Osteocyte (in vitro differentiated cells): Measurements from ENCODE around the gene CGB1. TPM values are rescaled to one million over a fixed set of nuclear protein-coding genes. Genes with fewer than 3 reads are reported as not detected.
"Not testable (repeated sequence)": the region's sequence is repeated elsewhere in the genome, so short reads cannot be mapped to it uniquely, and the experiment has no call there.

Source experiments
- DNase-seq: peaks from one replicate; pipeline ENCODE4 v3.0.0; 2021; ENCODE audit warnings: mixed read lengths; ENCODE audit not compliant: unreplicated experiment; ENCODE audit errors: extremely low spot score
- H3K27ac Mint-ChIP-seq: one replicate; pipeline ENCODE4 v1.8.0; 2021; ENCODE audit warnings: mild to moderate bottlenecking, mixed read lengths; ENCODE audit not compliant: unreplicated experiment
- H3K27me3 Mint-ChIP-seq: one replicate; pipeline ENCODE4 v1.8.0; 2021; ENCODE audit warnings: mixed read lengths; ENCODE audit not compliant: unreplicated experiment
- H3K36me3 Mint-ChIP-seq: one replicate; pipeline ENCODE4 v1.8.0; 2021; ENCODE audit warnings: mixed read lengths; ENCODE audit not compliant: unreplicated experiment
- H3K4me1 Mint-ChIP-seq: one replicate; pipeline ENCODE4 v1.8.0; 2021; ENCODE audit warnings: mixed read lengths; ENCODE audit not compliant: unreplicated experiment
- H3K4me3 Mint-ChIP-seq: one replicate; pipeline ENCODE4 v1.8.0; 2021; ENCODE audit warnings: mild to moderate bottlenecking, moderate library complexity, mixed read lengths; ENCODE audit not compliant: unreplicated experiment
- H3K9me3 Mint-ChIP-seq: one replicate; pipeline ENCODE4 v1.8.0; 2021; ENCODE audit warnings: mixed read lengths; ENCODE audit not compliant: unreplicated experiment
- CTCF ChIP-seq: fragments of 200-600 bp; sonication (generic); IDR thresholded peaks from 2 replicates; pipeline ENCODE4 v1.5.0; 2021; ENCODE audit warnings: antibody characterized with exemption, mild to moderate bottlenecking, moderate library complexity
- long read RNA-seq: library from polyadenylated mRNA; unstranded; transcript quantifications from one replicate; pipeline ENCODE4 v2.0.0, GENCODE V29; 2021
- total RNA-seq: library from RNA; stranded (reverse); gene quantifications from 2 replicates; pipeline ENCODE4 v1.2.1, GENCODE V29; 2021

The CGB1 gene
- total RNA-seq: not detected in 2 replicates
- long read RNA-seq: 0 reads

DNA sequence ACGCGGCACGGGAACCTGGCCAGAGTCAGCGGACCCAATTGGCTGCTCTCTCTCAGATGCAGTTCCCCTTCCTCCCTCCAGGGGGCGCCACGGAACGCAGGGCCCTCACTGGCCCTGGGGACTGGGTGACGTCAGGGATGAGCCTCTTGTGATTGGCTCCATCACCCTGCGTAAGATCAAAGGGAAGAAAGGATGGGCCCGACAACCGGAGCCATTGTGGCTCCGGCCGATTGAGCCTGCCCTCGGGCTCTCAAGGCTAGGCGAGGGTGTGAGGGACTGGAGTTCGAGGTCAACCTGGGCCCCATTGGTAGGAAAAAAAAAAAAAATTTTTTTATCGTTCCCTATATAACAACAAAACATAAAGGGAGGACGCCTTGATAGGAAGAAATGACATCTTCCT lies at the start of gene CGB1:
CGB1 (minus strand) TSS at position 81 of the 400 bp plus-strand sequence. CDS start 184 bp downstream, outside the sequence.
- not testable (repeated sequence) for DNase-seq, H3K27ac Mint-ChIP-seq, H3K4me3 Mint-ChIP-seq

GRCh38 chr19:49086296-49086695 lies 49.6 kb upstream of the CGB1 start:
- no peak for TF ChIP-seq CTCF
- DNase-seq: no peak
- no peaks in the 10 kb centered on the region for H3K27me3 Mint-ChIP-seq
- H3K27ac Mint-ChIP-seq: peak overlapping the region; percentile 92
- H3K4me1 Mint-ChIP-seq: peaks cover 27% of the 10 kb centered on the region
- peak overlapping the region; percentile 95 for H3K4me3 Mint-ChIP-seq
- H3K36me3 Mint-ChIP-seq: peaks cover 17% of the 10 kb centered on the region
- no peaks in the 10 kb centered on the region for H3K9me3 Mint-ChIP-seq

More for the DNA sequence above, at the start of gene CGB1:
- not testable (repeated sequence) for H3K27me3 Mint-ChIP-seq, H3K36me3 Mint-ChIP-seq, H3K9me3 Mint-ChIP-seq, H3K4me1 Mint-ChIP-seq
- TF ChIP-seq CTCF: peak; percentile 46

GRCh38 chr19:49085868-49086232 lies 49.2 kb upstream of the CGB1 start:
- TF ChIP-seq CTCF: no peak
- no peaks in the 10 kb centered on the region for H3K27me3 Mint-ChIP-seq
- no peaks in the 10 kb centered on the region for H3K9me3 Mint-ChIP-seq
- H3K4me1 Mint-ChIP-seq: peaks cover 27% of the 10 kb centered on the region
- DNase-seq: no peak
- peak overlapping the region; percentile 92 for H3K27ac Mint-ChIP-seq
- H3K36me3 Mint-ChIP-seq: peaks cover 14% of the 10 kb centered on the region
- H3K4me3 Mint-ChIP-seq: peak overlapping the region; percentile 95

DNA sequence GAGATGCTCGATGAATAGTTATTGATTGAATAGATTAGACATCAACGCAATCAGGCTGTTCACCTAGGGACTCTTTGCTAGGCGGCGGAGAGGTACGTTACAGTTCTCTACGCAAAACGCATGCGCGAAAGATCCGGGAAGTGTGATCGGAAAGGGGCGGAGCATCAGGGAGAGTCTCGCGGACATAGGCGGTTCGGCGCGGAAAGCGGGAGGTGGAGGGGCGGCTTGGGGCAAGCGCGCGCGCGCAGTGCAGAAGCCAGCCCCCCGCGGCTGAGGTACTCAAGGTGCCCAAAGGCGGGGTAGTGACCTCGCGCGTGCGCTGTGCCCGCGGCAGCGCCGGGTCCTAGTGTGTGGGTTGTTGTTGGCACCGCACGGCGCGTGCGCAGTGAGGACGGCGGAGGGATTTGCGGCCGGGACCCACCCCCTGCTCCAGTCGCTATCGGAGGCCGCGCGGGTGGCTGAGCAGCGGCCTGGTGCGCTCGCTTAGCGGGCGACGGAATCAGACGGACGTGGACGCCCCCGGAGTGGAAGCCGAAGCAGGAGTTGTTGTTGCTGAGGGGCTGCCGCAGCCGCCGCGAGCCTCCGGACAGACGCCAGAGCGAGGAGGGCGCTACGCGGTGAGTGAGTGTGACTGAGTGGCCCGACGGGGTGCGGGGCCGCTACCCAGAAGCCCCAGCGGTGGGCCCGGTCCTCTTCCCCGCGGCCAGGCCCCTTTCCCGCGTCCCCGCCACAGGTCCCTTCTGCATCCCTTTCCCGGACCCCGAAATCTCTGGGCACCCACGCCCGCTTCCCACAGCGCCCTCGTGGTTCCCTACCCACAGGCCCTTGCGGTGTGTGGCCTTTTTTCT lies 48.5 kb upstream of the CGB1 start, which contains the start of gene SNRNP70:
SNRNP70 (plus strand) TSS at position 432 of the 848 bp plus-strand sequence. CDS start 964 bp downstream, outside the sequence.
- peak within 1 kb of the TSS; percentile 95 for H3K4me3 Mint-ChIP-seq

More for the DNA sequence above, 48.5 kb upstream of the CGB1 start, which contains the start of gene SNRNP70:
- Mint-ChIP-seq H3K36me3 (peaks cover 9% of the 10 kb centered on the region), H3K27ac (peak within 1 kb of the TSS; percentile 92), H3K27me3 (no peaks in the 10 kb centered on the region), H3K4me1 (peaks cover 27% of the 10 kb centered on the region), H3K9me3 (no peaks in the 10 kb centered on the region)
- TF ChIP-seq CTCF: no peak
- DNase-seq: peak; percentile 100
